GM12891 (cell line): ENCODE measurements around the gene FLACC1.

Experiments
- DNase-seq: peaks from one replicate; pipeline ENCODE4 v3.0.0; 2011; ENCODE audit warnings: low spot score; ENCODE audit not compliant: insufficient read length
- FAIRE-seq: peaks from 2 replicates; lab custom pipeline; 2011; peaks lifted over from hg19 to GRCh38; lab: Jason Lieb, UNC
- PAX5 ChIP-seq: IDR thresholded peaks from 2 replicates; pipeline ENCODE4 v1.6.1; 2011; ENCODE audit warnings: low read length, moderate library complexity, mild to moderate bottlenecking; ENCODE audit not compliant: insufficient read depth, severe bottlenecking
- POLR2A ChIP-seq: IDR thresholded peaks from 2 replicates; pipeline ENCODE4 v1.6.1; 2011; ENCODE audit warnings: low read depth, low read length, control low read depth
- POLR2AphosphoS5 ChIP-seq: IDR thresholded peaks from 2 replicates; pipeline ENCODE4 v1.6.1; 2011; ENCODE audit warnings: low read depth, low read length, control low read depth
- POU2F2 ChIP-seq: IDR thresholded peaks from 2 replicates; pipeline ENCODE4 v1.6.1; 2011; ENCODE audit warnings: low read depth, mild to moderate bottlenecking, control low read depth, low read length, moderate library complexity
- SPI1 ChIP-seq: IDR thresholded peaks from 2 replicates; pipeline ENCODE4 v1.6.1; 2011; ENCODE audit warnings: low read depth, low read length, control low read depth
- TAF1 ChIP-seq: IDR thresholded peaks from 2 replicates; pipeline ENCODE4 v1.6.1; 2011; ENCODE audit warnings: low read depth, low read length, control low read depth

FLACC1 gene

DNA sequence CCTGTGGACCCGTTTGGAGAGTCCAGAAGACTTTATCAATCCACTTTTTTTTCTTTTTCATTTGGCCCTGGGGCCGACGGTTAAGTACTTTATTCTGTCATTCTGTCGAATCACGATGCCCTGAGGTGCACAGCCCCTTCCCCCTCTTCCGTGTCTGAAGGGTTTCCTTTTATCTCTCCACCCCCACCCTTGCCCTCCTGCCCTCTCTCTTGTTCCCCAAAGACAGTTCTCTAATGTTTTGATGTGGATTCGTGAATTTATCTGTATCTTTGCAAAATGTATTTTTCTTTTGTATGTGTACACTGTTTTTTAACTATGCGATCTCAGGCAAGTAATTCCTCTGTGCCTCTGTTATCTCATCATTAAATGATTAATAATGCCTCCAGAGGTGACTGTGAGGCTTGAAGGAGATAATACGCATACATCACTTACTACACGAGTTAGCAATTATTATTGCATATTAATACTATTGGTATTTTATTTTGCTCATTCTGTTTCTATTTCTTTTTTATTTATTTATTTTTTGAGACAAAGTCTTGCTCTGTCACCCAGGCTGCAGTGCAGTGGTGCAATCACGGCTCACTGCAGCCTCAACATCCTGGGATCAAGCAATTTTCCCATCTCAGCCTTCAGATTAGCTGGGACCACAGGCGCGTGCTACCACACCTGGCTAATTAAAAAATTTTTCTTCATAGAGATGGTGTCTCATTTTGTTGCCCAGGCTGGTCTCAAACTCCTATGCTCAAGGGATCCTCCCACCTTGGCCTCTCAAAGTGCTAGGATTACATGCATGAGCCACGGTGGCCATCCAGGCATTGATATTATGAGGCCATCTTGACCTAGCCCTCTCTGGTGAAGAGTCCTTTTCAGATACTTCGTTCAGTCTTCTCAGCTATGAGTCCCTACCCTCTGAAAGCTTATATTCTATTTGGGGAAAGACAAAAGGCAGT, 98.2 kb downstream of the FLACC1 start:
- TF ChIP-seq POU2F2: no peak
- no peak for TF ChIP-seq SPI1
- no peak for TF ChIP-seq POLR2AphosphoS5
- TF ChIP-seq TAF1: no peak
- no peak for TF ChIP-seq PAX5
- no peak for TF ChIP-seq POLR2A
- no peak for FAIRE-seq
- no peak for DNase-seq

DNA sequence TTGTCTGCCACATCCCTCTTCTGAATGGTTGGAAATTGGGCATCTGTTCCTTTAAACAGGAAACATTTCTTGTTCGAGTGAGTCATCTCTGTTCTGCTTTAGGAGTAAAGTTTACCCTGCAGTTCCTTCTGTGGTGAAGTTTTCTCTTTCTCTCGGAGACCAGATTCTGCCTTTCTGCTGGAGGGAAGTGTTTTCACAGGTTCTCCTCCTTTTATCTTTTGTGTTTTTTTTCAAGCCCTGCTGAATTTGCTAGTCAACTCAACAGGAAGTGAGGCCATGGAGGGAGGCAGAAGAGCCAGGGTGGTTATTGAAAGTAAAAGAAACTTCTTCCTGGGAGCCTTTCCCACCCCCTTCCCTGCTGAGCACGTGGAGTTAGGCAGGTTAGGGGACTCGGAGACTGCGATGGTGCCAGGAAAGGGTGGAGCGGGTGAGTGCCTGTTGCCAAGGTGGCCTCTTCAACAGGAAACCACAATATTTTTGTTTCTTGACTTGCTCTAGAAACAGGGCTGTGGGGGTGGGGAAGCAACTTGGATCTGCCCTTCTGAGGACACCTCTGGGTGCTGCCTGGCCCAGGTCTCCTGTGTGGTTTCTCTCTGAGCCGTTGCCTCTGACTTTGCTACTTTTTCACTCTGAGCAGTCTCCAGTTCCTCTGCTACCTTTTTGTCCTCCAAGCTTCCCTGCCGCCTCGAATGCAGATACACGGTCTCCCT, 99.0 kb downstream of the FLACC1 start:
- TF ChIP-seq POLR2AphosphoS5: peak; percentile 65; the same call in 1 of the 2 replicates
- TF ChIP-seq SPI1: peak; percentile 79
- TF ChIP-seq TAF1: peak; percentile 60; the same call in 1 of the 2 replicates
- TF ChIP-seq POLR2A: no peak
- TF ChIP-seq POU2F2: peak; percentile 22; the same call in 1 of the 2 replicates
- no peak for TF ChIP-seq PAX5
- FAIRE-seq (peak; percentile 85), DNase-seq (peak; percentile 41)

DNA sequence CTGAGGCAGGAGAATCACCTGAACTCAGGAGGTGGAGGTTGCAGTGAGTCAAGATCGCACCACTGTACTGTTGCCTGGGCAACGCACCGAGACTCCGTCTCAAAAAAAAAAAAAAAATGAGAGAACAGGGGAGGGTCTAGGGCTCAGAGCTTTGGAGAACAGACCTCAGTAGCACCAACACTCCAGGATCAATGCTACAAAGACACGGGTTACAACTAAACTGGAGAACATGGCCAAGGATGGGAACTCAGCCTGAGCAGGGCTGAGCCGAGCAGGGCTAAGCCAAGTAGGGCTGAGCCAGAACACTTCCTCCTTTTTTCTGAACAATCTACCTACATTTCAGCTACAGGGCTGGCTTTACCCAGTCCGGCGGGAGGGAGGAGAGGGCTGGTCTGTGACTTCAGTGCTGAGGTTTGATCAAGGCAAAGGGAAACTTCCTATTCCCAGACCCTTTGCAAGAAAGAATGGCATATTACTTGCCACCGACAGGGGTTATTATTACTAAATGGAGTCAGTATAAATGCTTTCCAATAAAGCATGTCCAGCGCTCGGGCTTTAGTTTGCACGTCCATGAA, 99.7 kb downstream of the FLACC1 start:
- FAIRE-seq (peak; percentile 80), DNase-seq (peak; percentile 27)
- no peak for TF ChIP-seq POU2F2
- TF ChIP-seq PAX5: no peak
- TF ChIP-seq SPI1: peak; percentile 94
- peak; percentile 47; the same call in 1 of the 2 replicates for TF ChIP-seq TAF1
- peak; percentile 35; the same call in 1 of the 2 replicates for TF ChIP-seq POLR2A
- peak; percentile 26; the same call in 1 of the 2 replicates for TF ChIP-seq POLR2AphosphoS5

DNA sequence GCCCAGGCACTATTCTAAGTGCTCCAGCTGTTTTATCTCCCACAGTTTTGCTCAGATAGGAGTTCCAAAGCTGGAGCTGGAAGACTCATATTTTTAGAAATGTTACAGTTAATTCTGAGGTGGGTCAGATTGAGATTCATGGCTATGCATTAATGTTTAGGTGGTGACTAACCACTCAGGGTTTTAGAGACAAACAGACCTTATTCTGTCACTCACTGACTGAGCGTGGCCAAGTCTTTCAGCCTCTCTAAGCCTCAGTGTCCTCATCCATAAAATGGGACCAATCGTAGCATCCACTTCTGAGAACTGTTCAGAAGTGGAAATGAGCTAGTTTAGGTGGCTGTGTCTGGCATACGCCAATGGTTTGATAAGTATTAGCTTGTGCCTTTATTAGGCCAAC, 101.1 kb downstream of the FLACC1 start:
- no peak for FAIRE-seq
- DNase-seq: no peak
- TF ChIP-seq POLR2A (no peak), SPI1 (no peak), TAF1 (no peak), POU2F2 (no peak), PAX5 (no peak), POLR2AphosphoS5 (no peak)

- no peak for DNase-seq
- TF ChIP-seq TAF1 (no peak), SPI1 (no peak), POU2F2 (no peak)
- FAIRE-seq: no peak
Observed at GRCh38 chr2:201255408-201256033, 101.6 kb downstream of the FLACC1 start.

DNA sequence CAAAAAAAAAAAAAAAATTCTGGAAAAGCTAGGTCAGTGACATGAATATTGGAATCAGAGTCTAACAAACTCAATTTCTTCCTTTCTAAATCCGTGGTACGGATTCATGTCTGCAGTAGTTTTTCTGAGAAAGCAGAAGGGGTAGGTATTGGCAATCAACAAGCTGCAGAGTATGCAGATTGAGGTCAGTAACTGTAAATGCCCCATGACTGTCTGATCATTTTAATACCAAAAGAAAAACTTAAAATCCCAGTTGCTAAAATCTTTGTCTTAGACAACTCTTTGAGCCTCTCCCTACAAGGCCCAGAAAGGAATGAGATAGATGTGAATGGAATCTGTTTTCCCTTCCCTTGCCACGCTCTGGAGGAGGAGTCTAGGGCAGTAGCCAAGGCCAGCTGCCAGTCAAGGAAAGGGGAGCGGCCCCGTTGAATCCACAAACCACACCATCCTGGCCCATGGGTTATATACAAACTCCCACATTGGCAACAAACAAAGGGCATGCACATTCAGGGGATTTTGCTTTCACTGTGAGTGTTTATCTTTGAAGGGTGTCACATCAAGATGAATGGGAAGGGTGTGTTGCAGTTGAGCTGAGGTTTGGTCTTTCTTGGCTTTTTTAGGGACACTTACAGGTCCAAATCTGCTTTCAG, 102.9 kb downstream of the FLACC1 start:
- TF ChIP-seq SPI1: no peak
- FAIRE-seq: no peak
- DNase-seq: no peak

DNA sequence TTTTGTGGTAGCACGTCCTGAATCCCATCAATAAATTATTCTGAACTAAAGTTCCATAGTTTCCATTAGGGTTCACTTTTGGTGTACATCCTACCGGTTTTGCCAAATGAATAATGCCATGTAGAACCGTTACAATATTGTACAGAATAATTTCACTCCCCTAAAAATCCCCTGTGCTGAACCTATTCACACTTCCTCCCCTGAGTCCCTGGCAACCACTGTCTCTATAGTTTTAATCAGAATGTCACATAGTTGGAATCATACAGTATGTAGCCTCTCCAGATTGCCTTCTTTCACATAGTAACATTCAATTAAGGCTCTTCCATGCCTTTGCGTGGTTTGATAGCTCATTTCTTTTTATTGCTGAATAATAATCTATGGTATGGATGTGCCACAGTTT, 106.4 kb downstream of the FLACC1 start:
- no peak for TF ChIP-seq POLR2AphosphoS5
- peak; percentile 83 for TF ChIP-seq SPI1
- FAIRE-seq (no peak), DNase-seq (no peak)

DNA sequence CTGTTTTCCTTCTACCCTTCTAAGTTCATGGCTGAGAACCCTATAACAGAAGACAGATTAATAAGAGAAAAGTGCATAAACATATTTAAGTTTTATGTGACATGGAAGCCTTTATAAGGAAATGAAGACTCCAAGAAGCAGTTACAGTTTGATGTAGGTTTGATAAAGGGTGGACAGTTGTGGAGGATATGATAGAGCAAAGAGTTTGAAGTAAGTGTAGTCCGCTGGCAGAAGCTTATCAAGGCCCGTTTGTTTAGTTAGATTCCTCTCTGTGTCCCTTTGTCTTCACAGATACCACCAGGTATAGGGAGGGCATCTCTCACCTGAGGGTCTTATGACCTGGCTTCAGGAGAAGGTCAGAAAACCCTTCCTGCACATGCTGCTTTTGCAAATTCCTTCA, 107.3 kb downstream of the FLACC1 start:
- FAIRE-seq (no peak), DNase-seq (no peak)
- no peak for TF ChIP-seq POU2F2
- TF ChIP-seq SPI1: no peak
- TF ChIP-seq TAF1: no peak
- no peak for TF ChIP-seq POLR2A
- TF ChIP-seq PAX5: no peak
- no peak for TF ChIP-seq POLR2AphosphoS5
